HEK293 (cell line): Measurements from ENCODE around the gene MED6.

Source experiments
- CTCF ChIA-PET: fragments of 350-600 bp; formaldehyde crosslinking; extraction: SDS; loops from one replicate; lab custom pipeline; 2021; ENCODE audit warnings: antibody characterized with exemption; lab: Yijun Ruan, JAX
- POLR2A ChIA-PET: fragments of 300-600 bp; formaldehyde crosslinking; extraction: SDS; loops from one replicate; lab custom pipeline; 2020; ENCODE audit warnings: antibody characterized with exemption, inconsistent platforms; lab: Yijun Ruan, JAX
- H3K27ac ChIP-seq: fragments of 200-500 bp; sonication (Bioruptor generic); 2 replicates; pipeline ENCODE4 v1.5.1; 2014; ENCODE audit warnings: low read depth, low read length, control low read depth, inconsistent platforms; ENCODE audit errors: extremely low read depth
- H3K36me3 ChIP-seq, 2 experiments: fragments of 200-500 bp in 1 of 2; sonication (Bioruptor generic) in 1 of 2; 1 replicate in 1 of 2; 2 replicates in 1 of 2; pipeline ENCODE4 v1.5.1; 2014 to 2017; ENCODE audit warnings: inconsistent platforms in 2 of 2, low read length in 2 of 2; ENCODE audit not compliant: control insufficient read depth in 2 of 2, insufficient read depth in 1 of 2
- H3K4me1 ChIP-seq: fragments of 200-500 bp; sonication (Bioruptor generic); 2 replicates; pipeline ENCODE4 v1.5.1; 2014; ENCODE audit warnings: mild to moderate bottlenecking, low read length, inconsistent platforms; ENCODE audit not compliant: control insufficient read depth, insufficient read depth
- H3K4me3 ChIP-seq: 2 replicates; pipeline ENCODE4 v1.5.1; 2011; ENCODE audit warnings: low read depth, mild to moderate bottlenecking, control low read depth, low read length, moderate library complexity
- H3K9me3 ChIP-seq: fragments of 200-500 bp; sonication (Bioruptor generic); 2 replicates; pipeline ENCODE4 v1.5.1; 2014; ENCODE audit warnings: low read depth, low read length, inconsistent platforms; ENCODE audit not compliant: control insufficient read depth, insufficient read depth
- SETDB1 ChIP-seq: IDR thresholded peaks from one replicate; pipeline ENCODE4 v1.6.1; 2017; ENCODE audit warnings: mild to moderate bottlenecking, low read length, moderate library complexity, mixed read lengths; ENCODE audit not compliant: insufficient read length
- ZBTB20 ChIP-seq: fragments of 450-650 bp; formaldehyde crosslinking; IDR thresholded peaks from 2 replicates; pipeline ENCODE4 v1.5.1; 2016; ENCODE audit warnings: missing biosample characterization, missing genetic modification characterization
- ZNF132 ChIP-seq: fragments of 450-650 bp; formaldehyde crosslinking; IDR thresholded peaks from 2 replicates; pipeline ENCODE4 v1.5.1; 2017; ENCODE audit warnings: missing biosample characterization, missing genetic modification characterization, borderline replicate concordance
- ZNF157 ChIP-seq: fragments of 450-650 bp; formaldehyde crosslinking; IDR thresholded peaks from 2 replicates; pipeline ENCODE4 v1.5.1; 2016; ENCODE audit warnings: missing biosample characterization, missing genetic modification characterization
- ZNF366 ChIP-seq: fragments of 450-650 bp; formaldehyde crosslinking; conservative IDR thresholded peaks from 2 replicates; pipeline ENCODE4 v1.5.1; 2016; ENCODE audit warnings: missing biosample characterization, missing genetic modification characterization
- ZNF776 ChIP-seq: fragments of 450-650 bp; formaldehyde crosslinking; IDR thresholded peaks from 2 replicates; pipeline ENCODE4 v1.5.0; 2017; ENCODE audit warnings: missing biosample characterization, missing genetic modification characterization, borderline replicate concordance
- TF ChIP-seq, protein P1 (sequence below): fragments of 450-650 bp; formaldehyde crosslinking; IDR thresholded peaks from 2 replicates; pipeline ENCODE4 v1.5.1; 2016; ENCODE audit warnings: missing biosample characterization, missing genetic modification characterization, low read depth
- TF ChIP-seq, protein P2 (sequence below): fragments of 450-650 bp; formaldehyde crosslinking; IDR thresholded peaks from 2 replicates; pipeline ENCODE4 v1.5.1; 2016; ENCODE audit warnings: missing biosample characterization, missing genetic modification characterization
- TF ChIP-seq, protein P3 (sequence below): fragments of 450-650 bp; formaldehyde crosslinking; IDR thresholded peaks from 2 replicates; pipeline ENCODE4 v1.5.1; 2016; ENCODE audit warnings: missing biosample characterization, missing genetic modification characterization
- TF ChIP-seq, protein P4 (sequence below): fragments of 450-650 bp; formaldehyde crosslinking; IDR thresholded peaks from 2 replicates; pipeline ENCODE4 v1.5.0; 2017; ENCODE audit warnings: missing biosample characterization, missing genetic modification characterization, borderline replicate concordance

MED6 gene

DNA sequence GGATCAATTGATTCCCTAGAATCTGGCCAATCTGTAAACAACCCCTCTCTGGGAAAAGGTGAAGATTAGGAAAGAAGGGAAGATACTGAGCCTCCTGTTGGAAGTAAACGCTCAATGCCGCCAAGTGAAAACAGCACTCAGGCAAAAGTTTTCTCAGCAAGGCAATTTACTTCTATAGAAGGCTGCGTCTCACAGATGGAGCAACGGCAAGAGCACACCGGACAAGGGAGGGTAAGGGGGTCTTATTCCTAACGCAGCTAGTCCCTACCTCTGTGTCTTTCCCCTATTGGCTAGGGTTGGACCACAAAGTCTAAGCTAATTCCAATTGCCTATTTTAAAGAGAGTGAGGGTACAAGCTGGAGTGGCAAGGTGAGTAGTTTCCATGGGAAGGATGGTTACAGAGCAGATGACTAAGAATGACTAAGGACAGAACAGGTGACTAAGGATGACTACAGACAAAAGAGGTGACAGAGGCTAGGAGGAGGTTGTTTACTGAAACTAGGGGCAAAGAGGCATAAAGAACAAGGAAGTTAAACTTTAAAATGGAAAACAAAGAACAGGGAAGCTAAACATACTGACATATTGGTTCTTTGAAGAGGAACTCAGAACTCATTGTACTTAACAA, 35.6 kb upstream of the MED6 start:
- POLR2A ChIA-PET: no interaction called here

DNA sequence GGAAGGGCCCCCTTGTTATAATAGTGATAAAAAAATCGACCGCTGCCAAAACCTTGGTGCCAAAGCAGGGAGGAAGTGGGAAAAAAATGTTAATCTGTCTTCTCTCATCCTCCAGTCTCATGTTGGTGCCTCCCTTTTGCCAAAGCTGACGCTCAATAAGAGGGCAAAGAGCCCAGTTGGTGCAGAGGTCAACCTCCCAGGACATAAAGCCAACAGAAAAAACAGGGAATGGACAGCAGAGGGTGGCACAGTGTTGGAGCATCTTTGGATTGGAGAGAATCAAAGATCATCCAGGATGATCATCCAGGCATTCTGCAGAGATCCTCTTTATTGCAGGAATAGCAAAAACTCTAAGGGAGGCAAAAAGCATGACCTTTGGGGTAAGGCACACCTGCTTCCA, 31.5 kb upstream of the MED6 start:
- no peak overlapping the region for H3K4me3 ChIP-seq
- ChIA-PET CTCF (interaction anchor here (0.9 kb wide), 1 partner anchor 13 kb away, joined by 6 read pairs; no protein-coding TSS in a partner anchor), POLR2A (no interaction called here)
- no peak overlapping the region for H3K27ac ChIP-seq
- no peaks in the 10 kb centered on the region for H3K4me1 ChIP-seq
- no peaks in the 10 kb centered on the region for H3K9me3 ChIP-seq
- no peaks in the 10 kb centered on the region for H3K36me3 ChIP-seq
- 0 out of 2 replicates have a peak, but pooled peaks have one; percentile 2 for TF ChIP-seq ZNF366 (tag by site-specific recombination)
- TF ChIP-seq, protein P1, sequence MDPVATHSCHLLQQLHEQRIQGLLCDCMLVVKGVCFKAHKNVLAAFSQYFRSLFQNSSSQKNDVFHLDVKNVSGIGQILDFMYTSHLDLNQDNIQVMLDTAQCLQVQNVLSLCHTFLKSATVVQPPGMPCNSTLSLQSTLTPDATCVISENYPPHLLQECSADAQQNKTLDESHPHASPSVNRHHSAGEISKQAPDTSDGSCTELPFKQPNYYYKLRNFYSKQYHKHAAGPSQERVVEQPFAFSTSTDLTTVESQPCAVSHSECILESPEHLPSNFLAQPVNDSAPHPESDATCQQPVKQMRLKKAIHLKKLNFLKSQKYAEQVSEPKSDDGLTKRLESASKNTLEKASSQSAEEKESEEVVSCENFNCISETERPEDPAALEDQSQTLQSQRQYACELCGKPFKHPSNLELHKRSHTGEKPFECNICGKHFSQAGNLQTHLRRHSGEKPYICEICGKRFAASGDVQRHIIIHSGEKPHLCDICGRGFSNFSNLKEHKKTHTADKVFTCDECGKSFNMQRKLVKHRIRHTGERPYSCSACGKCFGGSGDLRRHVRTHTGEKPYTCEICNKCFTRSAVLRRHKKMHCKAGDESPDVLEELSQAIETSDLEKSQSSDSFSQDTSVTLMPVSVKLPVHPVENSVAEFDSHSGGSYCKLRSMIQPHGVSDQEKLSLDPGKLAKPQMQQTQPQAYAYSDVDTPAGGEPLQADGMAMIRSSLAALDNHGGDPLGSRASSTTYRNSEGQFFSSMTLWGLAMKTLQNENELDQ (tag by site-specific recombination): no peak
- TF ChIP-seq, all 188 proteins: peak for 1

More for the DNA sequence above, 35.6 kb upstream of the MED6 start:
- Histone ChIP-seq H3K9me3 (no peaks in the 10 kb centered on the region), H3K36me3 (no peaks in the 10 kb centered on the region), H3K4me1 (no peaks in the 10 kb centered on the region)
- TF ChIP-seq ZNF132 (tag by site-specific recombination) (no peak), SETDB1 (peak; percentile 56)
- TF ChIP-seq, protein P2, sequence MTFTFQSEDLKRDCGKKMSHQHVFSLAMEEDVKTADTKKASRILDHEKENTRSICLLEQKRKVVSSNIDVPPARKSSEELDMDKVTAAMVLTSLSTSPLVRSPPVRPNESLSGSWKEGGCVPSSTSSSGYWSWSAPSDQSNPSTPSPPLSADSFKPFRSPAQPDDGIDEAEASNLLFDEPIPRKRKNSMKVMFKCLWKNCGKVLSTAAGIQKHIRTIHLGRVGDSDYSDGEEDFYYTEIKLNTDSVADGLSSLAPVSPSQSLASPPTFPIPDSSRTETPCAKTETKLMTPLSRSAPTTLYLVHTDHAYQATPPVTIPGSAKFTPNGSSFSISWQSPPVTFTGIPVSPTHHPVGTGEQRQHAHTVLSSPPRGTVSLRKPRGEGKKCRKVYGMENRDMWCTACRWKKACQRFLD (tag by site-specific recombination): no peak
- TF ChIP-seq, all 188 proteins: peak for 1
- Histone ChIP-seq H3K27ac (no peak overlapping the region), H3K4me3 (no peak overlapping the region)
- CTCF ChIA-PET: interaction anchor here (0.6 kb wide), 2 partner anchors 10 to 247 kb away, joined by 3 to 4 read pairs; no protein-coding TSS in a partner anchor

DNA sequence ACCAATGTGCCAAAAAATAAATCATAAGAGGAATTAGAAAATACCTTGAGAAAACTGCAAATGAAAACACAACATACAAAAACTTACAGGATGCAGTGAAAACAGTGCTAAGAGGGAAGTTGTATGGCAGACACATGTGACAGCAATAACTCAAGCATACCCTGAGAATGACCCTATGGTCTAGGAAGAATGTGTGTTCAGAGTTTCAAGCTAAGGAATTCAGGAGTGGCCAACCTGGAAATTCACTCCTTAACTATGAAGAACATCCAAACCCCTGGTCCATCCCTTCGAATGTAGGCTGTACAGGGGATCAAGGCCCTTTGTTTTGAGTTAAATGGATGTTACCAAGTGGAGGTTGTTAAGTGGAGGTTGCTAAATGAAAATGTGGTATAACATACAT, 24.5 kb upstream of the MED6 start:
- TF ChIP-seq, protein P3, sequence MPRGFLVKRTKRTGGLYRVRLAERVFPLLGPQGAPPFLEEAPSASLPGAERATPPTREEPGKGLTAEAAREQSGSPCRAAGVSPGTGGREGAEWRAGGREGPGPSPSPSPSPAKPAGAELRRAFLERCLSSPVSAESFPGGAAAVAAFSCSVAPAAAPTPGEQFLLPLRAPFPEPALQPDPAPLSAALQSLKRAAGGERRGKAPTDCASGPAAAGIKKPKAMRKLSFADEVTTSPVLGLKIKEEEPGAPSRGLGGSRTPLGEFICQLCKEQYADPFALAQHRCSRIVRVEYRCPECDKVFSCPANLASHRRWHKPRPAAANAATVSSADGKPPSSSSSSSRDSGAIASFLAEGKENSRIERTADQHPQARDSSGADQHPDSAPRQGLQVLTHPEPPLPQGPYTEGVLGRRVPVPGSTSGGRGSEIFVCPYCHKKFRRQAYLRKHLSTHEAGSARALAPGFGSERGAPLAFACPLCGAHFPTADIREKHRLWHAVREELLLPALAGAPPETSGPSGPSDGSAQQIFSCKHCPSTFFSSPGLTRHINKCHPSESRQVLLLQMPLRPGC (tag by site-specific recombination): no peak
- TF ChIP-seq ZBTB20 (tag by site-specific recombination) (no peak), ZNF776 (tag by site-specific recombination) (no peak), ZNF157 (tag by site-specific recombination) (no peak)
- TF ChIP-seq, protein P4, sequence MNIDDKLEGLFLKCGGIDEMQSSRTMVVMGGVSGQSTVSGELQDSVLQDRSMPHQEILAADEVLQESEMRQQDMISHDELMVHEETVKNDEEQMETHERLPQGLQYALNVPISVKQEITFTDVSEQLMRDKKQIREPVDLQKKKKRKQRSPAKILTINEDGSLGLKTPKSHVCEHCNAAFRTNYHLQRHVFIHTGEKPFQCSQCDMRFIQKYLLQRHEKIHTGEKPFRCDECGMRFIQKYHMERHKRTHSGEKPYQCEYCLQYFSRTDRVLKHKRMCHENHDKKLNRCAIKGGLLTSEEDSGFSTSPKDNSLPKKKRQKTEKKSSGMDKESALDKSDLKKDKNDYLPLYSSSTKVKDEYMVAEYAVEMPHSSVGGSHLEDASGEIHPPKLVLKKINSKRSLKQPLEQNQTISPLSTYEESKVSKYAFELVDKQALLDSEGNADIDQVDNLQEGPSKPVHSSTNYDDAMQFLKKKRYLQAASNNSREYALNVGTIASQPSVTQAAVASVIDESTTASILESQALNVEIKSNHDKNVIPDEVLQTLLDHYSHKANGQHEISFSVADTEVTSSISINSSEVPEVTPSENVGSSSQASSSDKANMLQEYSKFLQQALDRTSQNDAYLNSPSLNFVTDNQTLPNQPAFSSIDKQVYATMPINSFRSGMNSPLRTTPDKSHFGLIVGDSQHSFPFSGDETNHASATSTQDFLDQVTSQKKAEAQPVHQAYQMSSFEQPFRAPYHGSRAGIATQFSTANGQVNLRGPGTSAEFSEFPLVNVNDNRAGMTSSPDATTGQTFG (tag by site-specific recombination): no peak
- POLR2A ChIA-PET: no interaction called here
- Histone ChIP-seq H3K4me1 (no peaks in the 10 kb centered on the region), H3K4me3 (no peak overlapping the region), H3K9me3 (peaks cover 2% of the 10 kb centered on the region; the same call in 1 of the 2 replicates), H3K27ac (no peak overlapping the region), H3K36me3 (no peaks in the 10 kb centered on the region)
- CTCF ChIA-PET: interaction anchor here (0.6 to 1.3 kb wide), 4 partner anchors 11 to 699 kb away, joined by 3 to 7 read pairs (median 3); no protein-coding TSS in a partner anchor
